ENCODE results near the gene MAGI2. TPM values are rescaled to one million over a fixed set of nuclear protein-coding genes. Genes with fewer than 3 reads are reported as not detected.
"Not testable (repeated sequence)": the region's sequence is repeated elsewhere in the genome, so short reads cannot be mapped to it uniquely, and the experiment has no call there.

MAGI2 gene
- total RNA-seq, 2 donors from 2014 or later, result 17.9 to 21.0 TPM

GRCh38 chr7:79035858-79036257 is 417.6 kb downstream of the MAGI2 start:
- intact Hi-C loops (cut with DNase I), result no loop called here
- no peak for DNase-seq (ENCODE audit: low spot score)

GRCh38 chr7:79034730-79035129 is 418.7 kb downstream of the MAGI2 start:
- intact Hi-C loops (cut with DNase I), result no loop called here
- DNase-seq (ENCODE audit: low spot score), result no peak

GRCh38 chr7:79019711-79020110 is 433.8 kb downstream of the MAGI2 start:
- not testable (repeated sequence) for DNase-seq (ENCODE audit: low spot score)

GRCh38 chr7:79011921-79012320 is 441.5 kb downstream of the MAGI2 start:
- DNase-seq (ENCODE audit: low spot score), result no peak
- intact Hi-C loops (cut with DNase I), result no loop called here

More at GRCh38 chr7:79019711-79020110, 433.8 kb downstream of the MAGI2 start:
- intact Hi-C loops (cut with DNase I), result not testable (repeated sequence)

GRCh38 chr7:79009647-79010046 is 443.8 kb downstream of the MAGI2 start:
- intact Hi-C loops (cut with DNase I), result no loop called here
- no peak for DNase-seq (ENCODE audit: low spot score)

- intact Hi-C loops (cut with DNase I), result no loop called here
- DNase-seq (ENCODE audit: low spot score), result no peak
Observed at GRCh38 chr7:79008786-79009185, 444.7 kb downstream of the MAGI2 start.

GRCh38 chr7:78996013-78996412 is 457.5 kb downstream of the MAGI2 start:
- DNase-seq (ENCODE audit: low spot score), result no peak
- intact Hi-C loops (cut with DNase I), result no loop called here

GRCh38 chr7:78993341-78993740 is 460.1 kb downstream of the MAGI2 start:
- intact Hi-C loops (cut with DNase I), result no loop called here
- no peak for DNase-seq (ENCODE audit: low spot score)

DNA sequence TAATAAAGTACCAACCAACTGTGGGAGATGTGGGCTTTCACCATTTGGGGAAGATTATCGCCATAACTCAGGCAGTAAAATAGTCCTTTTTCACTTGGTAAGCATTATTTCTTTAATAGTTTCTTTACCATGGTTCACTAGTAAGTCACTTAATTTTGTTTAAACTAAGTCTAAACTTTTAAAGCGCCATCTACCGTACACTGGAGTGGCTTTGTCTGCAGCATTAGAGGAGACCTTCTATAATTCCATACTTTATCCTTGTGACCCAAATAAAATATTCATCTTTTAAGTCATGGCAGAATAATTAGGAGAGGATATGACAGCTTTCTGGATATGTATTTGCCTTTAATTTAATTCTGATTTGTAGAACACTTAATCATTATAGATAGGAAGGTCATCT is 468.0 kb downstream of the MAGI2 start:
- intact Hi-C loops (cut with DNase I), result no loop called here
- no peak for DNase-seq (ENCODE audit: low spot score)

DNA sequence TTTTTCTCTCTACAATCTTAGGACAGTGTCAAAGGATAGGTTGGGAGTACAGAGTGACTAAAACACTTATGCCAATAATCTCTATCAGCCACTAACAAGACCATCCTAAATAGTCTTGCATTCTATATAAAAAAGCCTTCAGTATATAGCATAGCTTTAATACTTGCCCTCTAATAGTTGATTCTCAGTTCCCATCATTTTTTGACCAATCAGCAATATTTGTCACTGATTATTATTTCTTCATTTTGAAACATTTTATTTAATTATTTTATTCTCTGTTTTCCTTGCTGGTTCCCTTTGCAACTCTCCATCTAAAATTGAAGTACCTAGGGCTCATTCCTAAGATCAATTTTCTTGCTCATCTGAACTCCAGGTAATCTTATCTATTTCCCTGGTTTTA is 470.0 kb downstream of the MAGI2 start:
- no peak for DNase-seq (ENCODE audit: low spot score)
- intact Hi-C loops (cut with DNase I), result no loop called here

DNA sequence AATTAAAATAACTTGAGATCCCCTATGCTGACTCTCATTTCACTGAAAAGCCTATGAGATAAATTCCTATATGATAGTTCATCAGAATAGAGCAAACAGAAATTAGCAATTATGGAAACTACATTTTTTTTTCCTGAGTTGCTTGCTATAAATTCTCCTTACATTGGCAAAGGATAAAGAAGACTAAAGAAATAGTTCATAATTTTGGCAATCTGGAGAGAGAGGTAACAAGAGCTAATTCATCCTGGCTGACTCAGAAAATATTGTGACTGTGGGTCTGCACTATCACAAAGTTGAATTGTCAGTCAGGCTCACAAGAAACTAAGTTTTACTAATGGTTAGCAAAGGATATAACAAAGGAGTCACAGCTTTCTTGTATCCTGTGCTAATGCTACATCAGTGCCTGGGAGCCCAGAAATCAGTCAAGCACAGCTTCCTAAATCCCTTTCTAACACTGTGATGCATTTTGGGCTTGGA is 483.0 kb downstream of the MAGI2 start:
- intact Hi-C loops (cut with DNase I), result no loop called here

GRCh38 chr7:78968951-78969350 is 484.5 kb downstream of the MAGI2 start:
- no peak for DNase-seq (ENCODE audit: low spot score)
- intact Hi-C loops (cut with DNase I), result no loop called here

More for the DNA sequence above, 483.0 kb downstream of the MAGI2 start:
- DNase-seq (ENCODE audit: low spot score), result no peak

GRCh38 chr7:78967561-78967960 is 485.9 kb downstream of the MAGI2 start:
- DNase-seq (ENCODE audit: low spot score); intact Hi-C loops (cut with DNase I): not testable (repeated sequence)

DNA sequence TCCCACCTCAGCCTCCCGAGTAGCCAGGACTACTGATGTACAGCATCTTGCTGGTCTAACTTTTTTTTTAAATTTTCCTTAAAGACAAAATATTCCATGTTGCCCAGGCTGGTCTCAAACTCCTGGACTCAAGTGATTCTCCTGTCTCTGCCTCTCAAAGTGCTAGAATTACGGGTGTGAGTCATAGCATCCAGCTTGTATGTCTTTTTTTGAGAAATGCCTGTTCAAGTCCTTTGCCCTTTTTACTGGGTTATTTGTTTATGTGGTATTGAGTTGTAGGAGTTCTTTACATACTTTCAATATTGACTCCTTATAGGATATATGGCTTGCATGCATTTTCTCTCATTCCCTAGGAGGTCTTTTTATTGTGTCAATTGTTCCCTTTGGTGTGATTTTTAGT is 486.4 kb downstream of the MAGI2 start:
- DNase-seq (ENCODE audit: low spot score), result no peak
- intact Hi-C loops (cut with DNase I), result no loop called here

- intact Hi-C loops (cut with DNase I), result no loop called here
- no peak for DNase-seq (ENCODE audit: low spot score)
Observed at GRCh38 chr7:78959477-78959876, 494.0 kb downstream of the MAGI2 start.

DNA sequence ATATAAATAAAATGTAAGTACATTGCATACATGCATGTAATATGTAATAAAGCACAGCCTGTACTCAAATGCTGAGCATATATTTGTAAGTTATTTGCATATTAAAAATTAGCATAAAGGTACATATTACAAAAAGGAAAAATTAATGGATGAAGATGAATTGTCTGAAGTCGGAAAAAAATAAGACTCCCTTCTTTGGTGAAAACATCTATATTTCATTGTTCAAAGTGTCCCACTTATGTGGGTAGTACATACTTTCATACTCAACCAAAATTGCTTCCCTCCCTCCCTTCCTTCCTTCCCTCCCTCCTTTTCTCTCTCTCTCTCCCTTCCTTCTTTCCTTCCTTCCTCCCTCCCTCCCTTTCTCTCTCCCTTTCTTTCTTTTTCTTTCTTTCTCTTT is 498.1 kb downstream of the MAGI2 start:
- DNase-seq (ENCODE audit: low spot score), result no peak
- intact Hi-C loops (cut with DNase I), result no loop called here

GRCh38 chr7:78953726-78954363 is 499.6 kb downstream of the MAGI2 start:
- intact Hi-C loops (cut with DNase I), result no loop called here
- DNase-seq (ENCODE audit: low spot score), result no peak

DNA sequence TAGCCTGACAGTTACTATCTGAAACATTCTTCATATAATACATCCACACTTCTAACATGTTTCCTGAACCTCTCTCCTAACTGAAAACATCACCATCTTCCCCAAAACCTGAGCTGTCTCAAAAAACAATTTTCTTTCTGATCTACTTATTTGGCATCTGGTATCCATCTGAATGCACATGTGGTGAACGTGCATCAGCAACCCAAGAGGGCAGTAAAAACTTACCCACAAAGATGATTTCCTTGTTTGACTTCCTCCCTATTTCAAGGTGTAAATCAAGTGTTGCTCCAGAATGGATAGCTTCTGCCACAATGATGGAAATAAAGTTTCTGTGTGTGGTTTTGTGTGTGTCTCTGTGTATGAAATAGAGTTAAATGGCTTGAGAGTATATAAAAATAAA is 500.4 kb downstream of the MAGI2 start:
- intact Hi-C loops (cut with DNase I), result no loop called here
- DNase-seq (ENCODE audit: low spot score), result no peak

DNA sequence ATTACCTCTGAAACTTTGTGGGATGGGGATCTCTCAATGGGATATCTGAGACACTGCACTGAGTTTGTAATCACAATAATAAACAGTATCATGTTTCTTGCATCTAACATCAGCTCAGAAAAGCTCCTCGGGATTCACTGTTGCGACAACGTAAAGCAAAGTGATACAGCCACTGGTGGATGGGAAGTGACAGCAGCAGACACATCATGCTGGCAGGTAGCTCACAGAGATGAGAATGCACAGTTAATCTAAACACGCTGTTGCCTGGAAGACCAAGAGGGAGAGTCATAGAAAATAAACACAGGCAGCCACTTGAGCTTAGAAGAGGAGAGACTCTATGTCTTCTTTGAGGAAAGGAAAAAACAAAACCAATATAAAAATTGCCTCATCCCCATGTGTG is 513.8 kb downstream of the MAGI2 start:
- intact Hi-C loops (cut with DNase I), result no loop called here
- no peak for DNase-seq (ENCODE audit: low spot score)

GRCh38 chr7:78924581-78924980 is 528.9 kb downstream of the MAGI2 start:
- intact Hi-C loops (cut with DNase I), result no loop called here

DNA sequence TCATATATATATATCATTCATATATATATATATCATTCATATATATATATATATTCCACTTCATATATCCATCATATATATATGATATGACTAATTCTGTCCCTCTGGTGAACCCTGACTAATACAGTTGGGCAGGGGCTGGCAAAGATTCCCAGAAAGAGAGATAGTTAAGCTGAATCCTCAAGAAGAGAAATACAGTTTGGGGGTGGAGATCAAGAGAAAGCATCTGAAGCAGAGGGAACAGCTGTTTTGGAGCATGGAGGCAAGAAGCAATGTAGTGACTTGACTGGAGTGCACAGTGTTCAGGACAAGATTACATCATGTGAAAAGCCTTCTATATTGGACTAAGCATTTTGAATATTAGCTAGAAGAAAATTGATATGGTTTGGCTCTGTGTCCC is 540.7 kb downstream of the MAGI2 start:
- intact Hi-C loops (cut with DNase I), result no loop called here
- no peak for DNase-seq (ENCODE audit: low spot score)

More at GRCh38 chr7:78924581-78924980, 528.9 kb downstream of the MAGI2 start:
- DNase-seq (ENCODE audit: low spot score), result no peak

DNA sequence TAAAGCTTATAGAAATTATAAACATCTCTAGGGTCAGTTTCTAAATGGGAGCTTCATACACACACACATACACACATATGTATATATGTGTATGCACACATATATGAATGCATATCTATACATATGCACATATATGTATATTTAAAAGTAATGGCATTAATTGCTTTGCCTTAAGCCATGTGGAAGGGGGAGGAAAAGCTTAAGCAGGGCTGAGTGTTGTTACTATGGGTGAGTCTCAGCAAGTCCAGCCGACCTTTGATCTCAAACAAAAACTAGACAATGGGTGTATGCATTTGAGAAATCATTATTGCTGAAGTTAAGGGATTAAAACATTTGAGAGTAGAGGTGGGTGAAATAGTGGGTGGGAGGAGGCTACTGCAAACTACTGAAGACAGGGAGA is 546.7 kb downstream of the MAGI2 start:
- DNase-seq (ENCODE audit: low spot score), result no peak
- intact Hi-C loops (cut with DNase I), result no loop called here

Measured in posterior vena cava (tissue), 2 donors.